Endothelial cell of umbilical vein (primary cell): ENCODE measurements around the gene FNBP1. TPM values are rescaled to one million over a fixed set of nuclear protein-coding genes. Genes with fewer than 3 reads are reported as not detected.

Experiments used
- BruUV-seq: library from RNA; stranded (reverse); fragments of 400-500 nt; replicated peaks from 2 replicates; lab custom pipeline; 2021; lab: Mats Ljungman, UMichigan
- CTCF ChIA-PET: fragments of 300-600, 350-600 bp; sonication (Branson Sonifier 250); formaldehyde crosslinking; loops from one replicate; lab custom pipeline; 2021; ENCODE audit warnings: antibody characterized with exemption, inconsistent platforms; lab: Charles Lee
- POLR2A ChIA-PET: fragments of 300-600, 350-600 bp; sonication (Branson Sonifier 250); formaldehyde crosslinking; loops from one replicate; lab custom pipeline; 2021; ENCODE audit warnings: antibody characterized with exemption, inconsistent platforms; lab: Charles Lee
- DNase-seq: peaks from one replicate; pipeline ENCODE4 v3.0.0-alpha.2; 2011; ENCODE audit warnings: low read depth, low spot score
- FAIRE-seq: peaks from 2 replicates; lab custom pipeline; 2011; peaks lifted over from hg19 to GRCh38; lab: Jason Lieb, UNC
- H2AFZ ChIP-seq: 2 replicates; pipeline ENCODE4 v1.6.0; 2012; ENCODE audit warnings: low read depth, low read length, control low read depth, inconsistent platforms
- H3K27ac ChIP-seq: 2 replicates; pipeline ENCODE4 v1.5.1; 2011; ENCODE audit warnings: low read depth, mild to moderate bottlenecking, control low read depth, low read length, moderate library complexity; ENCODE audit not compliant: insufficient read depth
- H3K27me3 ChIP-seq, 2 experiments: 2 replicates each; pipeline versions ENCODE4 v1.6.0 to v1.6.1; 2011; ENCODE audit warnings: low read length in 2 of 2, mixed read lengths in 1 of 2; ENCODE audit not compliant: control insufficient read depth in 2 of 2, insufficient read depth in 2 of 2
- H3K36me3 ChIP-seq, 2 experiments: 2 replicates in 1 of 2; 3 replicates in 1 of 2; pipeline ENCODE4 v1.5.1; 2011; ENCODE audit warnings: low read length in 2 of 2, mild to moderate bottlenecking in 1 of 2, moderate library complexity in 1 of 2; ENCODE audit not compliant: control insufficient read depth in 2 of 2, insufficient read depth in 2 of 2; ENCODE audit errors: extremely low read depth in 1 of 2
- H3K4me1 ChIP-seq: 3 replicates; pipeline ENCODE4 v1.5.1; 2011; ENCODE audit warnings: mild to moderate bottlenecking, low read length; ENCODE audit not compliant: control insufficient read depth, insufficient read depth; ENCODE audit errors: extremely low read depth
- H3K4me2 ChIP-seq: 2 replicates; pipeline ENCODE4 v1.6.1; 2011; ENCODE audit warnings: low read length, control low read depth, mixed read lengths; ENCODE audit not compliant: insufficient read depth
- H3K4me3 ChIP-seq, 3 experiments: fragments of 200-600 bp in 1 of 3; sonication (generic), shearing (Covaris generic) in 1 of 3; replicated peaks in 1 of 3; 2 replicates each; pipeline ENCODE4 v1.5.1; 2011 to 2016; ENCODE audit warnings: control low read depth in 3 of 3, low read length in 3 of 3, mild to moderate bottlenecking in 2 of 3, inconsistent platforms in 1 of 3, low read depth in 1 of 3, moderate library complexity in 1 of 3; ENCODE audit not compliant: insufficient read depth in 1 of 3
- H3K79me2 ChIP-seq: 2 replicates; pipeline ENCODE4 v1.6.0; 2012; ENCODE audit warnings: low read length, inconsistent platforms; ENCODE audit not compliant: control insufficient read depth, insufficient read depth
- H3K9ac ChIP-seq: replicated peaks from 2 replicates; pipeline ENCODE3; 2011; ENCODE audit warnings: low read length, control low read depth; ENCODE audit not compliant: insufficient read depth; ENCODE audit errors: extremely low read depth
- H3K9me1 ChIP-seq: replicated peaks from 3 replicates; pipeline ENCODE4 v1.6.0; 2011; ENCODE audit warnings: mild to moderate bottlenecking, low read length; ENCODE audit not compliant: control insufficient read depth, insufficient read depth; ENCODE audit errors: extremely low read depth
- H3K9me3 ChIP-seq: replicated peaks from 2 replicates; pipeline ENCODE4 v1.5.1; 2012; ENCODE audit warnings: low read length, inconsistent platforms; ENCODE audit not compliant: control insufficient read depth, insufficient read depth
- H4K20me1 ChIP-seq: replicated peaks from 2 replicates; pipeline ENCODE3; 2011; ENCODE audit warnings: mild to moderate bottlenecking, low read length; ENCODE audit not compliant: control insufficient read depth, insufficient read depth; ENCODE audit errors: extremely low read depth
- CTCF ChIP-seq, 2 donors: IDR thresholded peaks; 1 replicate in 1 of 2; 2 replicates in 1 of 2; pipeline ENCODE4 v1.5.1; 2011; ENCODE audit warnings: low read length in 2 of 2, mild to moderate bottlenecking in 2 of 2, moderate library complexity in 2 of 2, control low read depth in 1 of 2, inconsistent platforms in 1 of 2, low read depth in 1 of 2; ENCODE audit not compliant: insufficient read depth in 1 of 2; ENCODE audit errors: extremely low read depth in 1 of 2
- EZH2 ChIP-seq: IDR thresholded peaks from 2 replicates; pipeline ENCODE4 v1.6.1; 2012; ENCODE audit warnings: borderline replicate concordance, low read depth, mild to moderate bottlenecking, moderate library complexity, low read length, inconsistent platforms; ENCODE audit not compliant: severe bottlenecking
- FOS ChIP-seq: IDR thresholded peaks from 2 replicates; pipeline ENCODE4 v1.6.1; 2011; ENCODE audit warnings: mild to moderate bottlenecking, low read length, moderate library complexity, borderline replicate concordance; ENCODE audit not compliant: insufficient read depth
- GATA2 ChIP-seq: IDR thresholded peaks from 2 replicates; pipeline ENCODE4 v1.7.0; 2011; ENCODE audit warnings: low read depth, mild to moderate bottlenecking, moderate library complexity, mixed read lengths, low read length; ENCODE audit not compliant: insufficient read length, insufficient read depth
- JUN ChIP-seq: IDR thresholded peaks from 2 replicates; pipeline ENCODE4 v1.6.1; 2011; ENCODE audit warnings: borderline replicate concordance, low read depth; ENCODE audit not compliant: insufficient read length, insufficient read depth
- MAX ChIP-seq: IDR thresholded peaks from 2 replicates; pipeline ENCODE4 v1.6.1; 2011; ENCODE audit not compliant: insufficient read depth, insufficient read length
- MYC ChIP-seq: IDR thresholded peaks from one replicate; pipeline ENCODE4 v1.6.1; 2011; ENCODE audit warnings: mild to moderate bottlenecking, low read depth, low read length
- POLR2A ChIP-seq: IDR thresholded peaks from 2 replicates; pipeline ENCODE4 v1.6.1; 2012; ENCODE audit warnings: low read depth, mild to moderate bottlenecking, control low read depth, low read length
- POLR2AphosphoS5 ChIP-seq: IDR thresholded peaks from 2 replicates; pipeline ENCODE4 v1.6.1; 2012; ENCODE audit warnings: low read depth, mild to moderate bottlenecking, control low read depth, low read length, moderate library complexity; ENCODE audit not compliant: insufficient read depth
- dilution Hi-C: fragments of 300-500 bp; cut with MboI; formaldehyde crosslinking; loops from one replicate; pipeline ENCODE4 v1.15.0; 2019; ENCODE audit warnings: low sequenced_read_pairs; ENCODE audit not compliant: extremely low pct_ligation_motif_present
- intact Hi-C: fragments of 100-400 bp; cut with micrococcal nuclease; formaldehyde crosslinking; loops from one replicate; pipeline ENCODE4 v1.10.0; 2022
- polyA plus RNA-seq, 4 experiments: library from polyadenylated mRNA; depleted of rRNA in 3 of 4; stranded (reverse) in 3 of 4; unstranded in 1 of 4; fragments of >200 nt; gene quantifications; 2 replicates each; pipeline versions ENCODE4 v1.2.1 to v1.2.3, GENCODE V29; 2011 to 2012; ENCODE audit warnings: missing spikeins in 1 of 4
- total RNA-seq: library from RNA; stranded (reverse); gene quantifications from 2 replicates; pipeline ENCODE4 v1.2.3, GENCODE V29; 2021

Gene FNBP1
- total and polyA plus RNA-seq, 2 donors (not counting 3 experiments of a cell fraction or from before 2014, with no cell fraction given), result 10.9 to 43.9 TPM

- dilution Hi-C loops, result no loop called here
- Histone ChIP-seq H3K4me1 (peaks cover 12% of the 10 kb centered on the region), H4K20me1 (no peaks in the 10 kb centered on the region), H3K4me2 (no peak overlapping the region), H3K4me3 (no peak overlapping the region), H3K79me2 (peaks cover 4% of the 10 kb centered on the region), H3K9ac (no peak overlapping the region), H2AFZ (no peak overlapping the region), H3K9me1 (no peaks in the 10 kb centered on the region), H3K27me3 (no peaks in the 10 kb centered on the region), H3K9me3 (no peaks in the 10 kb centered on the region), H3K36me3 (no peaks in the 10 kb centered on the region), H3K27ac (no peak overlapping the region)
- TF ChIP-seq POLR2AphosphoS5 (no peak), EZH2 (no peak), MYC (no peak), FOS (no peak), CTCF (IDR thresholded peaks at IDR 0.05; ENCODE audit: extremely low read depth in 1 of 2, insufficient read depth in 1 of 2, low read depth in 1 of 2, low read length in 2 of 2) (no peak), POLR2A (no peak), GATA2 (no peak), JUN (no peak), MAX (no peak)
- no TSS peak for BruUV-seq
- intact Hi-C loops, result loop anchor here (5.0 kb wide), 1 partner anchor 258 kb away; no protein-coding TSS in a partner anchor
- DNase-seq (no peak), FAIRE-seq (no peak)
- POLR2A ChIA-PET, result no interaction called here
- CTCF ChIA-PET, result interaction anchor here (0.9 kb wide), 3 partner anchors 9 to 197 kb away, joined by 3 to 5 read pairs (median 3); partner anchors contain the start of gene ASB6
Measured at GRCh38 chr9:129839324-129840023, 203.5 kb downstream of the FNBP1 start.
